ENCODE results near the gene MMP20. TPM values are rescaled to one million over a fixed set of nuclear protein-coding genes. Genes with fewer than 3 reads are reported as not detected.

MMP20 gene
- total and polyA plus RNA-seq, 8 donors = not detected

DNA sequence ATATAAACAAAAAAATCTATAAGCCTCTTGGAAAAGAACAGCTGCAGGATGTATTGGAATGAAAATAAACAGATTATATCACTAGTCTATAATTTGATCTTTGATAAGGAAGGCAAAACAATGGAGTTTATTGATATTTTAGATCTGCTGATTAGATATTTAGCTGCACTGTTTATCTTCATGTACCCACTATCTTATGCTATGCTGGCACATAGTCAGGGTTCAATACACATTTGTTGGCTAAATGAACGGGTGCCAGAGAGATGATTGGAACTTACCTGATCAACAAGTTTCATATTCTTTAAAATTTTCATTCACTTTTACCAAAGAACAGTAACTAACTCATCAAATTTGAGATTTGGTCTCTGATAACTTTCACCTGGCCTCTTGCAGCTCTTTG is 26.9 kb downstream of the MMP20 start:
- TF ChIP-seq, protein P1, sequence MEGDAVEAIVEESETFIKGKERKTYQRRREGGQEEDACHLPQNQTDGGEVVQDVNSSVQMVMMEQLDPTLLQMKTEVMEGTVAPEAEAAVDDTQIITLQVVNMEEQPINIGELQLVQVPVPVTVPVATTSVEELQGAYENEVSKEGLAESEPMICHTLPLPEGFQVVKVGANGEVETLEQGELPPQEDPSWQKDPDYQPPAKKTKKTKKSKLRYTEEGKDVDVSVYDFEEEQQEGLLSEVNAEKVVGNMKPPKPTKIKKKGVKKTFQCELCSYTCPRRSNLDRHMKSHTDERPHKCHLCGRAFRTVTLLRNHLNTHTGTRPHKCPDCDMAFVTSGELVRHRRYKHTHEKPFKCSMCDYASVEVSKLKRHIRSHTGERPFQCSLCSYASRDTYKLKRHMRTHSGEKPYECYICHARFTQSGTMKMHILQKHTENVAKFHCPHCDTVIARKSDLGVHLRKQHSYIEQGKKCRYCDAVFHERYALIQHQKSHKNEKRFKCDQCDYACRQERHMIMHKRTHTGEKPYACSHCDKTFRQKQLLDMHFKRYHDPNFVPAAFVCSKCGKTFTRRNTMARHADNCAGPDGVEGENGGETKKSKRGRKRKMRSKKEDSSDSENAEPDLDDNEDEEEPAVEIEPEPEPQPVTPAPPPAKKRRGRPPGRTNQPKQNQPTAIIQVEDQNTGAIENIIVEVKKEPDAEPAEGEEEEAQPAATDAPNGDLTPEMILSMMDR (IDR thresholded peaks at IDR 0.05) = no peak
- Histone ChIP-seq H3K27me3 (no peaks in the 10 kb centered on the region), H3K27ac (peak overlapping the region in 1 of 4 donors; percentile 77), H3K4me1 (peaks cover 0 to 9% (median 0%) of the 10 kb centered on the region in 3 donors), H3K36me3 (no peaks in the 10 kb centered on the region), H3K4me3 (no peak overlapping the region), H3K9me3 (no peaks in the 10 kb centered on the region)
- ATAC-seq = no peak
- DNase-seq = no peak
- FAIRE-seq = no peak
- intact Hi-C loops (cut with DNase I) = no loop called here
- 17 to 23% methylated on average over 1 of the region's 1 CpG for WGBS, 2 donors

DNA sequence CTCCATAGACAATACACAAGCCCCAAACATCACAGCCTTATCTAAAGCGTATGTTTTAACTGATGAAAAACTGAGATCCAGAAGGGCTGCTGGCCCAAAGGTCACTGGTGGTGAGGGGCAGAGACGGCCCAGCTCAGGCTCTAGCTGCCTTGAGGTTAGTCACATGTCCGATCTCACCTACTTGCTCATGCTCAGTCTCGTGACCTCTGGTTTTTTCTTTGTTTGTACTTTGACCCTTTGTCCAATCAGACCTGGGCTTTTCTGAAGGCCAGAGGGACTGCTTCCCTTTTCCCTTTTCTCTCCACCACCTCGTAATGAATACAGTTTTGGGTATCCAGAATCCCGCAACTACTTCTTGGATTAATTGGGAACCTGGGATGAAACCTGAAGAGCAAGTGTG is 28.6 kb downstream of the MMP20 start:
- DNase-seq = no peak
- intact Hi-C loops (cut with DNase I) = no loop called here

DNA sequence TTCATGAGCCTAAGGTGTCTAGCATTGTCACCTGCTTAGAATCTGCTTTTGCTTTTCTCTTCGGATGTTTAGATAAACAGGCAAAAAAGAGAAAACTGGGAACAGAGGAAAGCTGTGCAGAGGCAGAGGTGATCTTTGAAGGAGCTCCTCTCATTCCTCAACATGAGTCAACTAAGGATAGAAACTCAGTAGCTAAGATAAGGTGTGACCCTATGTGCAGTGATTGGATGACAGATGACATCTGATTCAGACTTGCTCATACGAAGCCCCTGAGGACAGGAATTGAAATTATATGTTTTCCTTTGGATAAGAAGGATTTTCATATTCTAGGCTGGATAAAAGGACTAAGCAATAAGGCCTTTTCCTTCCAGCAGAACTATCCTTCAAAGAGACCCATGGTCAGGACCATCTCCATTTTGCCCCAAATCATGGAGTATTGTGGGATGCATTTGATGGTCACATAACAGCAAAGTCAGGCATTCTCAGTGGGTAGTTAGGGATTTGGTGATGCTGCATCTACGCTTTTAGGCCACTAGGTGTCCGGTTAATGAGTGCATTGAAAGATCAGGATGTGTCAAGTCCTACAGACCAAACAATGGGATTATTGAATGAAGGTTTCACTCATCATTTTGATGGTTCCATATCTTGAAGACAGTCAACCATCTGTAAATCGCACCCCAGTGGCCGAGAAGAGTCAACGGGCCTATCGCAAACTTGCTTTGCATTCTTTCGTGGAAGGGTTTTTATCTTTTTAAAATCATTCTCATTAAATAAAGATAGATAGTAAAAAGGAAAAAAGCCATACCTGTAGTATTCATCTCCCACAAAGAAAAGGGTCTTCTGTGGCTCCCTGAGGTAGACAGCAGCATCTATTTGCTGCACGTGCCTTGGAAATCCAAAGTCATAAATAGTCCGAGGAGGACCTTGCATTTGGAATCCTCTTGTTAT is 32.2 kb downstream of the MMP20 start:
- DNase-seq (no peak), ATAC-seq (no peak), FAIRE-seq (no peak)
- no peaks in the 10 kb centered on the region for H3K27me3 ChIP-seq
- H3K36me3 ChIP-seq = no peaks in the 10 kb centered on the region
- WGBS, 2 donors = 69 to 76% methylated on average over 11 of the region's 11 CpGs
- H3K27ac ChIP-seq = no peak overlapping the region
- H3K4me1 ChIP-seq = no peaks in the 10 kb centered on the region
- TF ChIP-seq, protein P1 (IDR thresholded peaks at IDR 0.05) = peak in 1 of 4 donors; percentile 14
- H3K4me3 ChIP-seq = no peak overlapping the region
- H3K9me3 ChIP-seq = no peaks in the 10 kb centered on the region
- intact Hi-C loops (cut with DNase I) = no loop called here

More for the DNA sequence above, 28.6 kb downstream of the MMP20 start:
- H3K4me3 ChIP-seq = no peak overlapping the region
- ATAC-seq = no peak
- H3K27ac ChIP-seq = no peak overlapping the region
- H3K9me3 ChIP-seq = no peaks in the 10 kb centered on the region
- TF ChIP-seq, protein P1 (IDR thresholded peaks at IDR 0.05) = no peak
- H3K36me3 ChIP-seq = no peaks in the 10 kb centered on the region
- FAIRE-seq = no peak
- H3K27me3 ChIP-seq = no peaks in the 10 kb centered on the region
- H3K4me1 ChIP-seq = peaks cover 0 to 9% (median 0%) of the 10 kb centered on the region in 3 donors
- WGBS, 2 donors = 77 to 82% methylated on average over 6 of the region's 6 CpGs

DNA sequence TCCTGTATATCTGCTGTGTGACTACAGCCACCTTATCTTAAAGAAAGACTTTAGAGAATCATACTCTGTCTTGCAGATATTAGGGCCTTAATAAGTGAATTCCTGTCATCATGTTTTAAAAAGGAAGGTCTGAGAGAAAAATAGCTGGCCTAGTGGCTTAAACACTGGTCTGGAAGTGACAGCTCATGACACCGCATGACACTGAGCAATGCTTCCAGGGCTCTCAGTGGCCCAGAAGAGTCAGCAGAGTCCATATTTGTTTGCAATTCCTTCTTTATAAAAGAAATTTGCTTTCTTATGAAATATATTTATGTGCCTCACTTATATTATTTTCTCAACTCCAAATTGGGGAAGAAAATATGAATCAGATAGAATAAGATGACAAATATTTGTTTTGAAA is 33.0 kb downstream of the MMP20 start:
- no peak overlapping the region for H3K4me3 ChIP-seq
- no peak overlapping the region for H3K27ac ChIP-seq
- TF ChIP-seq, protein P1 (IDR thresholded peaks at IDR 0.05) = no peak
- H3K4me1 ChIP-seq = no peaks in the 10 kb centered on the region
- no peaks in the 10 kb centered on the region for H3K36me3 ChIP-seq
- intact Hi-C loops (cut with DNase I) = no loop called here
- WGBS, 2 donors = 87 to 100% methylated on average over 1 of the region's 1 CpG
- no peaks in the 10 kb centered on the region for H3K27me3 ChIP-seq
- ATAC-seq = no peak
- FAIRE-seq = no peak
- no peak for DNase-seq
- no peaks in the 10 kb centered on the region for H3K9me3 ChIP-seq

DNA sequence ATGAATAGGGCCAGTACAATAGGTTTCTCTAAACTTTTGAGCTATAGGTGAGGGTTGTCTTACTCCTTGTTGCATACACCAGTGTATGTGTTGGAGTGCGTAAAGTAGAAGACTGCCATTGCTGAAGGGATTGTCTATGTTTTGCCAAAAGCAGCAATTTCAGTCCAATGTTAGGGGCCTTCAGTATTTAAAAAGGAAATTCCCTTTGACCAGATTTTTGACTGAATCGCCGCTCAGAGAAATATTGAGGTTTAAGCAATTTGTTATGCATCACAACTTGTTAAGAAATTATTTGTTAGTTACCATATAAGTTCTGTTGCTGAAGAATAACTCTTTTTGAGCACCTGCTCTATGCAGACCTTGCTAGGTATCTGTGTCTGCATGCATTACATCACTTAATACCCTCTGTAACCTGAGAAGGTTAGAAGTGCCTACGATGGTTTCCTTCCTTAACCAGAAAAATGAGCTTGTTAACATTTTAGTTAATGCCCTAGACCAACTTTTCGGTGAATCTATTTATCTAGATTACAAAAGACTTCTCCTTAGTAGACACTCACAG is 33.9 kb downstream of the MMP20 start:
- no peak for FAIRE-seq
- no peak for ATAC-seq
- H3K27ac ChIP-seq = no peak overlapping the region
- TF ChIP-seq, protein P1 (IDR thresholded peaks at IDR 0.05) = no peak
- no peaks in the 10 kb centered on the region for H3K36me3 ChIP-seq
- no peaks in the 10 kb centered on the region for H3K27me3 ChIP-seq
- 76 to 77% methylated on average over 5 of the region's 5 CpGs for WGBS, 2 donors
- no peak overlapping the region for H3K4me3 ChIP-seq
- no peaks in the 10 kb centered on the region for H3K9me3 ChIP-seq
- H3K4me1 ChIP-seq = no peaks in the 10 kb centered on the region
- no peak for DNase-seq
- intact Hi-C loops (cut with DNase I) = no loop called here

All from pancreas (tissue), 10 donors.